ENCODE data around the gene JAG1. TPM values are rescaled to one million over a fixed set of nuclear protein-coding genes. Genes with fewer than 3 reads are reported as not detected.

The JAG1 gene
- total RNA-seq, 1 donor from 2014 or later = 36.8 TPM

GRCh38 chr20:10699941-10700340 is 26.1 kb upstream of the JAG1 start:
- no peak for DNase-seq (ENCODE audit: low spot score)

- DNase-seq (ENCODE audit: low spot score) = no peak
These were observed 25.7 kb upstream of the JAG1 start for GRCh38 chr20:10699489-10699888.

GRCh38 chr20:10696650-10697049 is 22.9 kb upstream of the JAG1 start:
- no peak for DNase-seq (ENCODE audit: low spot score)

- no peak for DNase-seq (ENCODE audit: low spot score)
These were observed 15.6 kb upstream of the JAG1 start for GRCh38 chr20:10689385-10689784.

GRCh38 chr20:10687895-10688294 is 14.1 kb upstream of the JAG1 start:
- no peak for DNase-seq (ENCODE audit: low spot score)

- DNase-seq (ENCODE audit: low spot score) = no peak
These were observed 12.7 kb upstream of the JAG1 start for GRCh38 chr20:10686356-10687133.

GRCh38 chr20:10683537-10683936 is 9.7 kb upstream of the JAG1 start:
- DNase-seq (ENCODE audit: low spot score) = no peak

- no peak for DNase-seq (ENCODE audit: low spot score)
These were observed 9.1 kb upstream of the JAG1 start for GRCh38 chr20:10682939-10683338.

GRCh38 chr20:10681494-10681893 is 7.7 kb upstream of the JAG1 start:
- DNase-seq (ENCODE audit: low spot score) = no peak

- no peak for DNase-seq (ENCODE audit: low spot score)
These were observed 6.8 kb upstream of the JAG1 start for GRCh38 chr20:10680571-10680970.

GRCh38 chr20:10679269-10679668 is 5.5 kb upstream of the JAG1 start:
- DNase-seq (ENCODE audit: low spot score) = no peak

GRCh38 chr20:10676518-10676917 is 2.7 kb upstream of the JAG1 start:
- DNase-seq (ENCODE audit: low spot score) = no peak

GRCh38 chr20:10675450-10675848 is 1.6 kb upstream of the JAG1 start:
- no peak for DNase-seq (ENCODE audit: low spot score)

GRCh38 chr20:10674684-10675449 is 1.1 kb upstream of the JAG1 start:
- DNase-seq (ENCODE audit: low spot score) = peak; percentile 79

- DNase-seq (ENCODE audit: low spot score) = no peak
These were observed 490 bp downstream of the JAG1 start for GRCh38 chr20:10673176-10673841.

- DNase-seq (ENCODE audit: low spot score) = peak; percentile 38
These were observed 1.1 kb downstream of the JAG1 start for GRCh38 chr20:10672624-10673127.

- DNase-seq (ENCODE audit: low spot score) = no peak
These were observed 1.7 kb downstream of the JAG1 start for GRCh38 chr20:10671919-10672623.

- DNase-seq (ENCODE audit: low spot score) = peak; percentile 75
These were observed 2.4 kb downstream of the JAG1 start for GRCh38 chr20:10671221-10671918.

- no peak for DNase-seq (ENCODE audit: low spot score)
These were observed 3.1 kb downstream of the JAG1 start for GRCh38 chr20:10670501-10671220.

GRCh38 chr20:10669843-10670446 is 3.9 kb downstream of the JAG1 start:
- no peak for DNase-seq (ENCODE audit: low spot score)
